Tongue (tissue), 2 donors: ENCODE results near the gene GALNS. TPM values are rescaled to one million over a fixed set of nuclear protein-coding genes. Genes with fewer than 3 reads are reported as not detected.

Experiments
- DNase-seq: peaks from one replicate; pipeline ENCODE4 v3.0.0-alpha.2; 2015
- total RNA-seq: library from RNA; depleted of rRNA; stranded (reverse); fragments of >200 nt; gene quantifications from one replicate; pipeline ENCODE4 v1.2.3, GENCODE V29; 2014

Gene GALNS
- total RNA-seq, 1 donor from 2014 or later = 18.4 TPM

GRCh38 chr16:88816736-88817535, 39.8 kb downstream of the GALNS start:
- no peak for DNase-seq

GRCh38 chr16:88815901-88816589, 40.7 kb downstream of the GALNS start:
- DNase-seq = peak; percentile 64

- DNase-seq = no peak
These were observed 41.5 kb downstream of the GALNS start for GRCh38 chr16:88815227-88815626.

GRCh38 chr16:88814144-88814502, 42.6 kb downstream of the GALNS start:
- no peak for DNase-seq

- DNase-seq = no peak
These were observed 43.2 kb downstream of the GALNS start for GRCh38 chr16:88813269-88814143.

- peak; percentile 53 for DNase-seq
These were observed 44.1 kb downstream of the GALNS start for GRCh38 chr16:88812513-88813268.

GRCh38 chr16:88811769-88812512, 44.8 kb downstream of the GALNS start, which contains the start of gene APRT:
Gene APRT (minus strand): TSS chr16:88811928. CDS start chr16:88811899, 29 bp downstream.
- DNase-seq = peak; percentile 98

- peak; percentile 95 for DNase-seq
These were observed 45.6 kb downstream of the GALNS start for GRCh38 chr16:88810912-88811768.

- no peak for DNase-seq
These were observed 46.4 kb downstream of the GALNS start for GRCh38 chr16:88810166-88810911.

GRCh38 chr16:88809676-88810165, 47.0 kb downstream of the GALNS start:
- DNase-seq = no peak

GRCh38 chr16:88809068-88809675, 47.6 kb downstream of the GALNS start:
- DNase-seq = no peak

GRCh38 chr16:88807626-88808453, 48.9 kb downstream of the GALNS start:
- DNase-seq = no peak

GRCh38 chr16:88807142-88807625, 49.6 kb downstream of the GALNS start:
- DNase-seq = peak; percentile 87

- DNase-seq = no peak
These were observed 50.1 kb downstream of the GALNS start for GRCh38 chr16:88806491-88807111.

GRCh38 chr16:88805887-88806393, 50.8 kb downstream of the GALNS start:
- no peak for DNase-seq

- DNase-seq = no peak
These were observed 51.4 kb downstream of the GALNS start for GRCh38 chr16:88805340-88805715.
